DMS 273 (cell line): Measurements from ENCODE around the gene IDI2.
"Not testable (repeated sequence)": the region's sequence is repeated elsewhere in the genome, so short reads cannot be mapped to it uniquely, and the experiment has no call there.

Source experiments
- DNase-seq: peaks from one replicate; lab custom pipeline; 2025; ENCODE audit not compliant: unreplicated experiment; lab: John Stamatoyannopoulos, UW

IDI2 gene

GRCh38 chr10:1025683-1026082 is at the start of gene IDI2:
Gene IDI2, minus strand, starts transcription at chr10:1025859. Its CDS starts 1,136 bp downstream, at chr10:1024723.
- no peak for DNase-seq

GRCh38 chr10:1074748-1075308 is 49.2 kb upstream of the IDI2 start:
- DNase-seq: peak; percentile 5

GRCh38 chr10:1074052-1074747 is 48.5 kb upstream of the IDI2 start:
- no peak for DNase-seq

- no peak for DNase-seq
These were observed 45.3 kb upstream of the IDI2 start for GRCh38 chr10:1070919-1071318.

- DNase-seq: no peak
These were observed 43.0 kb upstream of the IDI2 start for GRCh38 chr10:1068380-1069361.

- not testable (repeated sequence) for DNase-seq
These were observed 41.1 kb upstream of the IDI2 start for GRCh38 chr10:1066734-1067133.

- no peak for DNase-seq
These were observed 39.2 kb upstream of the IDI2 start for GRCh38 chr10:1064964-1065247.

GRCh38 chr10:1063232-1063865 is 37.7 kb upstream of the IDI2 start:
- no peak for DNase-seq

GRCh38 chr10:1061930-1062774 is 36.5 kb upstream of the IDI2 start:
- no peak for DNase-seq

- DNase-seq: no peak
These were observed 34.2 kb upstream of the IDI2 start for GRCh38 chr10:1059902-1060301.

- DNase-seq: no peak
These were observed 32.4 kb upstream of the IDI2 start for GRCh38 chr10:1058017-1058416.

GRCh38 chr10:1057106-1057657 is 31.5 kb upstream of the IDI2 start:
- DNase-seq: peak; percentile 24

GRCh38 chr10:1056326-1057105 is 30.9 kb upstream of the IDI2 start, which contains the start of gene WDR37:
Gene WDR37, plus strand, starts transcription at chr10:1056385. Its CDS starts 15,771 bp downstream, at chr10:1072156.
- DNase-seq: peak; percentile 85

GRCh38 chr10:1054684-1055083 is 29.0 kb upstream of the IDI2 start:
- peak; percentile 11 for DNase-seq

- DNase-seq: peak; percentile 24
These were observed 24.9 kb upstream of the IDI2 start for GRCh38 chr10:1050554-1050953.

- DNase-seq: peak; percentile 22
These were observed 24.5 kb upstream of the IDI2 start for GRCh38 chr10:1050145-1050544.

- DNase-seq: no peak
These were observed 23.8 kb upstream of the IDI2 start for GRCh38 chr10:1049425-1049958.

- DNase-seq: peak; percentile 99
These were observed 23.2 kb upstream of the IDI2 start, which contains the start of gene IDI1 for GRCh38 chr10:1048732-1049424. Gene IDI1, minus strand, starts transcription at chr10:1049119. Its CDS starts 116 bp downstream, at chr10:1049003.
